GM18870 (cell line): Measurements from ENCODE around the gene MCM3.

Experiments used
- ATAC-seq: cut with Tn5 transposase; IDR thresholded peaks from one replicate; pipeline ENCODE4 v1.9.1; 2021; ENCODE audit warnings: moderate library complexity; ENCODE audit not compliant: unreplicated experiment

The MCM3 gene

DNA sequence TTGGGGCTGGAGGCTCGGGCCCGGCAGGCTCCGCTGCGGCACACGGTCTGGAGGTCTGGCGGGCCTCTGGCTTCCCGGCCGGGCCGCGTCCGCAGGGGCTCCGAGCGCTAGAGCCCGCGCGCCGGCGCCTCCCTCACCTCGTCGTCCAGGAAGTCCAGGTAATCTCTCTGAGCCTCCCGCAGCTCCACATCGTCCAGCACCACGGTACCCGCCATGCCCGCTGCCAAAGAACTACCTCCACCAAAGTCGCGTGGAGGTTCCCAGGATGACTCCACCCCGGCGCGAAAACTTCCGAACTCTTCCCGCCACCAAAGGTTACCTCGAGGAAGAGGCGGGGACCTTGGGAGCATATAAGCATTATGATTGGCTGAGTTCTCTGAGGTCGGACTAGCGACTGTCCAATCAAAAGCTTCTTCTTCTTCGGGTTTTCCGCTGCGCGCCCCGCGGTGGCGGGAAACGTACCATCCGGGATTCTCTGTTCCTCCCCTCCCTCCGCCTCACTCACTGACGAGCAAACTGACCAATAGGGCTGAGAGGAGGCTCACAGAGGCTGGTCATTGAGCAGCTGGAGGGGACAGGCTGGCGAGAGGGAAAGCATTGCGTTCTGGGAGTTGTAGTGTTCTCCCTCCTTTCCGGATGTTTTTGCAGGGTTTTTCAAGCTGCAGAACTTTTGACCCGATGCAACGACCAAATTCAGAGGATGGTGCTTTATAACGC lies at the start of gene MCM3:
MCM3 (minus strand) TSS at position 283 of the 717 bp plus-strand sequence; CDS start at position 215, 68 bp downstream.
- peak; percentile 98 for ATAC-seq

DNA sequence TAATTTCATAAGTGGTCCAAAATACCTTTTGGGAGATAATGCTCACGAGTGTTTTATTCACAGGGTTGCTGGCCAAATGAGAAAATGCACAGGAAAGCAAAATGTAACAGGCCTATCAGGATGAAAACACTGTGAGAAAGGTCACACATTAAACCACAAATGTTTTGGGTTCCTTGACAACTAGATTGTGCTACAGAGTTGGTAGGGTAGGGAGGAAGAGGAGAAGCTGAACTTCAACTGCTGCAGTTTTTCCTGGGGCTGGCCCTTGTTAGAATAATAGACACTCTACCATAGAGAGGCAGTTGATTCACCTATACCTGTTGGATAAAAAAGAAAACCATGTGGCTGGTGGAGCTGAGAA lies 49.3 kb upstream of the MCM3 start:
- ATAC-seq = no peak

DNA sequence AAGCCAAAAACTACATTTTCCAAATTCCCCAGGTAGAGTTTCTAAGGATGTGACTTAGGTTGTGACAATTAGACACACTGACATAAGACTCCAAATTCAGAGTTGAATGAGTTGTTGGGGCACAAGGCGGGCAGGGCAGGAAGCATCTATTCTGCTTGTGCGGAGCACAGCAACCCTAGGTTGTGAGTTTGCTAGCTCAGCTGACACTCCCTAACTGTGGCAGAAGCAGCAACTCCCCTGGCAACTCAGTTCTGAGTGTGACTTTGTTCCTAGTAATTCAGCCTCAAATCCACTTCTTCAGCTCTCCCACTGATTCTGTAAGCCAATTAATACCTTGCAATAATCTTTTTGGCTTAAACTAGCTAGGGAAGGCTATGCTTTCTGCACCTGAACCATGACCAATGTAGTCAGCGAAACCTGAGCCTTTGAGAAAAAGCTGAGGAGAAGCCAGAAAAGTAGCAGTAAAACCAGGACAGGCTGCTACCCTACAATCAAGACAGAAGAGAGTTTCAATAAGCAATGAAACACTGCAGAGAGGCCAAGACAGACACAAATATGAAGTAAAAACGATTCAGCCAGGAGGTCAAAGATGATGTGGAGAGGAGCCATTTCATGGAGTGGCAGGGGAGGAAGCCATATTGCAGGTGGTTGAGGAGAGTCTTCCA lies 47.4 kb upstream of the MCM3 start:
- ATAC-seq = no peak

DNA sequence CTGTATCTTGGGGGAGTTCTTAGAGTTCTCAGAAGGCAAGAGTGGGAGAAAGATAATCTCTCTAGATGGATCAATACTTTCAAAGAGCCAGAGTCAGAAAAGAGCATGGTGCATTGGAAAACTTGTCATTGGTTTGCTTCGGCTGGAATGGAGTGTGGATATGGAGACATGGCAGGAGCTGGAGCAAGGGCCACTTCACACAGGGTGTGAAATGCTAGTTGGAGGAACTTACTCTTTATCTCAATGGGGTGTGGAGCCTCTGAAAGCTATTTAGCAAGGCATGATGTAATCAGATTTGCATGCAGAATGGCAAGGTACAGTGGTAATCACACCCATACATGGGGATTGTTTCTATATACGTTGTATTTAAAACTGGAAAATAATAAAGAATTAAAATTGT lies 45.9 kb upstream of the MCM3 start:
- no peak for ATAC-seq

DNA sequence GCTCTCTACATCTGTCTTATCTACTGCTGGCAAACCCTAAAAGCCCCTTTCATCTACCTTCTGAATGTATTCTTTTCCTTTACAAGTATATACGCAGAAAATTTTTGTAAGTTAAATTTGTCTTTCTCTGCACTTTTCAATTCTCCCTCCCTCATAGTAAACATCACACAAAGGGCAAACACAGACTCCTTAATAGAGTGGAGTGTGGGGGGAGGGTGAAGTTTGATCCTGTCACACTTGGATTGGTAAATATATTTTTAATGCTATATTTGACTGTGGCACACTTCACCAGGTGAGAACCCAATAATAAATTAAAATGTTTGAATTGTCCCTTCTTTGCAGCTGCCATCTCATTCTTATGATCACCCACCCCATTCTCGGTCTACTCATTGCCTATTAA lies 44.2 kb upstream of the MCM3 start:
- no peak for ATAC-seq

DNA sequence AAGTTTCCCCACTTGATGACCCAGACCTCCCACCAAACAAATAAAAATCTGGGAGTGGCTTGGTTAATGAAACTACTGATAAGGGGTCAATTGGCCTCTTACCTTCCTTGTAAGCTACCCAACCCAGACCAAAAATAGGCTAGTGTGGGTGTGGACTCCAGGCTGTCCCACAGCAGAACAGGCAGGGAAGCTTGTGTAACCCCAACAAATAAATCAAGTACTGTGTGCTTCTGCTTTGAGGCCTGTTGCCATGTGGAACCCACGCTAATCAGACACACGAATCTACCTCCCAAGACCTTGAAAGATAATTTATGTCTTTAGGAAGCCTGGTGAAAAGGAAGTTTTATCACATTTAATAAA lies 43.7 kb upstream of the MCM3 start:
- ATAC-seq = no peak

DNA sequence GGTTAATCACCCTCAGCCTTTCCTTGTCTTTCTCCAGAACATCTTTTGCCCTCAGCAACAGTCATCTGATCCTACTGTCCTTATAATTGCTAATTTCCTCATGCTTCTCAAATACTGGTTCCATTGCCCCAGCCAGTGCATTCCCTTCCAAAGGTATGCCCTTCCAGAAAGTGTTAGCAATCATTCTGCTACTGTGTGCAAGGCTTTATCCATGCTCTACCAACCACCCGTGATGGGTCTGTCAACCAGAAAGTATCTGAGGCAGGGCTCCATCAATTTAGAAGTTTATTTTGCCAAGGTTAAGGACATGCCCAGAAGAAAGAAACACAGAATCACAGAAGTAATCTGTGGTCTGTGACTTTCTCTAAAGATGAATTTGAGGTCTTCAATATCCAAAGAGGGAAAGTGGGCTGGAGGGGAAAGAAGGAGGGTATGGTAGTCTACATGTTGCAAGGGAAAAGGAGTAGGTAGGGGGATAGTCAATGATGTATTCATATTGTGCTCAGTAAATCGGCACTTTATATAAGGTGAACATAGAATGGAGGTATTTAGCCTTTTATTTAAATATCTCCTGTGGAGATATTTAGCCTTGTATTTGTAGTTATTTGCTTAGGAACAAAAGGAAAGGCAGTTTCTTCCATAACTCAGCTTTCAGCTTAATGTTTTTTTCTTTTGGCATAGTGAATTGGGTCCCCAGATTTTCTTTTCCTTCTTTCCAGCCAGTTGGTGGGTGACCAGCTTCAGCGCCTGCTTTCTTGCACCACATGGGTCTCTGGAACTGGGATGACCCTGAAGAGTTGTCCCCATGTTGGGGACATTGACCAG lies 42.2 kb upstream of the MCM3 start:
- ATAC-seq = no peak

DNA sequence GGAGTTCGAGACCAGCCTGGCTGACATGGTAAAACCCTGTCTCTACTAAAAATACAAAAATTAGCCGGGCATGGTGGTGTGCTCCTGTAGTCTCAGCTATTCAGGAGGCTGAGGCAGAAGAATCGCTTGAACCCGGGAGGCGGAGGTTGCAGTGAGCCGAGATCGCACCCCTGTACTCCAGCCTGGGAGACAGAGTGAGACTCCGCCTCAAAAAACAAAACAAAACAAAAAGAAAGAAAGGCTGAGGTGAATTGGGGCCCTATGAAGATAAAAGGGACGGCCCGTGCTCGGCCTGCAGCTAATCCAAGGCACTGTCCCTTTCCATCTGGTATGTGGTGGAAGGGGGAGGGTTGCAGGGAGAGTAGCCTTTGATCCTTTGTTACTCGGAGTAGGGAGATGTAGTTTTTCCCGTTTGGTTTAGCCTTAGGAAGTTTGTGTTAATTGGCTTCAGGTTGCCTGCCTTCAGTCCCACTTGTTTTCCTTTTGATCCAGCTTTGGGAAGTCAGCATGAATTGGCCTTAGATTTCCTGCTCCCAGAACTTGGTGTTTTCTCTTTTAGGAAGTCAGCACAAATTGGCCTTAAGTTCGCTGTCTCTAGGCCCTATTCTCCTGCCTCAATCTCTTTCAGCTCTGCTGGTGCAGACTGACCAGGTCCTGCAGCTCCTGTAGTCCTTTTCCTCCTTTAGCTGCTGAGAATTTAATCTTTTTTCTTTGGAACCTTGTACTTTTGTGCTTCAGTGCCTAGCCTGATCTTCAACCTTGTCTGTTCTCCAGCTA lies 41.3 kb upstream of the MCM3 start:
- ATAC-seq = no peak

DNA sequence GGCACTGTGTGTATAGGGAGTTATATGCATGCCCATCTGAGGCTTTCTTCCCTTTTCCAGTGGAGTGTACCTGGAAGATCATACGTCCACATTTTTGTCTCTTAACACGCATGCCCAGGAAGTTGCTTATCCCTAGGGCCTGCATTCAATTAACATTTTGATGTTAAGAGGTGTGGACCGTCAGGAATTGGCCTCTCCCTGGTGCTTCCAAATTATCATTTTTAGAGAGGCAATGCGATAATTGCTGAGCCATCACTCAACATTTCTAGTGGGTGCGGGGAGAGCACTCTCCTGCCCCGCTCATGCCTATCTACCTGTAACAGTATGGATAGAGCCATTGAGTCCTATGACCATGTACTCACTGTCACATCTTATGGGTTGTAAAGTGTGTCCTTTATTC lies 39.6 kb upstream of the MCM3 start:
- no peak for ATAC-seq

DNA sequence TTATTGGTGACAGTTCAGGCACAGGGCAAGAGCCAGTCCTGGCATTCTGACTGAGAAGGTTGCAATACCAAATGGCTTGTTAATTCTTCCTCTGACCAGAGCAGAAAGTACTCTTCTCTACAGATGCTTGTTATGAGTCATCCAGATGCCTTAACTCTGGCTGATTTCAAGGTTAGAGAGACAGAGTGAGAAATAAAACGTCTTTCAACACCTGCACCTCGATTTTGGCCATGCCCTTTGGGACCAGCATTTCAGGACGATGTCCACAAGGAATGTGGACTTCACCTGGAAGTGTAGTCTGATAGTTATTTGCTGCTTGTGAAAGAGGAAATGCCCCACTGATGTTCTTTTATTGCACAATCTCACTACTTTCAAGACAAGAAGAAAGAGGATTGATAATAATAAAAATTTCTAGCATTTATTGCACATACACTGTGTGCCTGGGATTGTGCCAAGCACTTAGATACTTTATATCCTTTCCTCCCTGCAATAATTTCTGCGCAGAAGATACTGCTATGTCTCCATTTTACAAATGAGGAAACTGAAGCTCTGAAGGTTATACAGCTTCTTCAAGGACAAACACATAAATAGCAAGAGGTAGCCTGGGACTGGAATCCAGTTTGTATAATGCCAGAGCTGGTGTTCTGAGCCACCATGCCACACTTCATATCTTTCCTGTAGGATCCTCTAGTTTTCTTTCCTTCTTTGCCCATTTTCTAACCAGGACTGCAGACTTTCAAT lies 33.5 kb upstream of the MCM3 start:
- ATAC-seq = peak; percentile 99

DNA sequence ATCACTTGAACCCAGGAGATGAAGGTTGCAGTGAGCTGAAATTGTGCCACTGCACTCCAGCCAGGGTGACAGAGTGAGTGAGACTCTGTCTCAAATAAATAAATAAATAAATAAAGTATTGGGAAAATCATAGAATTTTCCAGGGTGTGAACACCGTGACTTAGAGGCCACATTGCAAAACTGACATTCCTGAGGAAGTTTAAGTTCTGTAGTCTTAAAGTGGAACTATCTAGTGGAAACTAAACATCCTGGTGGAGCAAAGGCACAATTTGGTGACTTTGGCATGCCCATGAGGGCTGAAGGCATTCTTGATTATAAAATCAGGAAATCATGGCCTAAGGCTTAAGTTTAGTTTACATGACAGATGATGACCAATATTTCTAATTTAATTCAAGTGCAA lies 32.7 kb upstream of the MCM3 start:
- no peak for ATAC-seq

DNA sequence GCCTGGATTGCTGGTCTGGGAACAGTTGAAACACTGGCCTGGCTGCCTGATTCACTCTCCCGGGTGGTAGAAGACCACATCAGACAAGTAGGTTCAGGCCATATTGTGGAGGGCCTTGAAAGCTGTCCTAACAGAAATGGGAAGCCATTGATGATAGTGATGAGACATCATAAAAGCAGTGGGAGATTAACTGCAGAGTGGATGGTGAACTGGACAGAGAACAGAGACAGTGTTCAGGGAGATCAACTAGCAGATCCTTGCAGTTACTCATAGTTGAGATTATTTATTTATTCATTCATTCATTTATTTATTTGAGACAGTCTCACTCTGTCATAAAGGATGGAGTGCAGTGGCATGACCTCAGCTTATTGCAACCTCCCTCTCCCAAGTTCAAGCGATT lies 30.2 kb upstream of the MCM3 start:
- no peak for ATAC-seq

DNA sequence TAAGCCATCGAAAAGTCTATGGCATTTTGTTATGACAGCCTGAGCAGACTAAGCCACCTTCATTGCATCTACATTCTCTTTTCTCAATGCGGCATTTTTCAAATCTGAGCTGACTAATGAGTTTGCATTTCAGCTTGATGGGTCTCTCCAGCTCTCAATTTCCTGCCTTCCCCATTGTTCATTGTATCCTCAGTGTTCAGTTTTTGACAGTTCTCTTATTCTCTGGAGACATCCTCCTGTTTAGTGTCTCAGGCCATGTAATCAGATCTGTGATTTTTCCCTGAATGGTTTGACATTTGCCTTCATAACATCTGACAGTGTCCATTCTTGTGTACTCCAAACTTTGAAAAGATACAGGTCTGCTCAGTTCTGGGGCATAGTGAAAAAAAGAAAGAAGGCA lies 27.9 kb upstream of the MCM3 start:
- no peak for ATAC-seq

DNA sequence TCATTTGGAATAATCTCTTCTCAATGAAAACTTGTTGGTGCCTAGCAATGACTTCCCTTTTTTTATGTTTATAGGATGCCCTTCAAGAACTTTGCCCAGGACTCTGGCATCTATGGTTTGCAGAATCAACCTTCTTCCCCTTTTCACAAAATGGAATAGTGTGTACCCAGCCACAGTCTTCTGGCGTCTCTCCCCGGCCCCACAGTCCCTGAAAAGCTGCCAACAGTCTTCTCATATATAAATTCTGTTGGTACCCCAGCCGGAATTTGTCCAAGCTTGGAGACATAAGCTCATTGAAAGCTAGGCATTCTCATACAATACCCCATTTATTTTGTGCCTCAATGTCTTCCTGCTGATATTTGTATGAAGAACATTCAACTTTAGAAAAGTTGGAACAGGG lies 26.4 kb upstream of the MCM3 start:
- ATAC-seq = no peak

DNA sequence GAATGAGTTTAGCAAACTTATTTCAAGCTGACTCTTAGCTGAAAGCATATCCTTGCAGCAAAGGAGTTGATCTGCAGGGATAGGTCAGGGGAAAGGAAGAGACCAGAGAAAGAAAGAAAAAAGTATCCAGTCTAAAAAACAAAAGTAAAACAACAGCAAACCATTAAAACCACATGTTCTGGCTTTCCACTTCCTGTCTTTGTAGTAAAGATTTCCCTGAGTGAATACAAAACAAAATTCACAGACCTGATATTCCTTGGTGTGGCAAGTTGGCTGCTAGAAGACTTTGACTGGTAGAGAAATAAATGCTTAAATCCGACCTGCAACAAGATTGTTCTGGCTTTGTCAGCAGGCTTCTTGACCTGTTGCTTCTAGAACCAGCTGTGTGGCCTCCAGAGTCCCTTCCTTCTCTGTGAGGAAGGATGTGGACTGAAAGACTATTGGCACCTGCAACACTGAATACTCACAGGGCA lies 23.4 kb upstream of the MCM3 start:
- ATAC-seq = no peak

DNA sequence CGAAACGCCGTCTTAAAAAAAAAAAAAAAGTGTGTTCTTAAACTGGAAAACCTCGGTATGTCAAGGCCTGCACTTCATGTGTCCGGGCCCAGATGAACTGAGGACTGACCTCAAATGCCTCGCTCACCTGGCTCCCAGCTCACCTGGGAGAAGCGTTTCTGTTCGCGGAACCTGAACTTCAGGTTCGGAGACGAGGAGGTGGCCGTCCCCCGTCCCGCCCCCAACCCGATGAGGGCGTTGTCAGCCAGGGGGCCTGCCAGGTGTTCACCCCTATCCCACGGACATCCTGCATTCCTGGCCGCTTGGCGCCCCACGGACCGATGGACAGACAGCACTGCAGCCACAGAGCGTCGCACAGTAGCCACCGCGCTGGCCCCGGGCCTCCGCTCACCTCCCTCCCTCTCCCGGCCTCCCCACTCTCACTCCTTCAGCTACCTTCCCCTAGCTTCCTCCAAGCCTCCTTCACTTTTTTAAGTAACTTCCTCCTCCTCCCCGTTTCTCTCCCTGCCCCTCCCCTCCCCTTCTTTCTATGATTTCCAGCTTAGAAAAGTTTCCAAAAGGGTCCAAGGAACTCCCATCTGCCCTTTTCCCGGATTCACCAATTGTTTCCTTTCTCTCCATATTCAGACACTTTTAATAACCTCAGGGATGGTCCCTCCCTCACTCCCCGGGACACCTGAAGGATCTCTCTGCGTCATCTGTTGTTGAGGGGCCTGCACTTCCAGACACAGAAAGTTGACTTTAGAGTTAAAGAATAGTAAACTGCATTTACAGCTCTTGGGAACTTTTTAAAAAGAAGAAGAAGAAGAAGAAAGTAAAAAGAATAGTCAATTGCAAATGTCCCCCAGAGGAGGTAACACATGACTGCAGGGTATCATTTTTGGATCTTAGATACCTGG lies 22.7 kb upstream of the MCM3 start:
- no peak for ATAC-seq

DNA sequence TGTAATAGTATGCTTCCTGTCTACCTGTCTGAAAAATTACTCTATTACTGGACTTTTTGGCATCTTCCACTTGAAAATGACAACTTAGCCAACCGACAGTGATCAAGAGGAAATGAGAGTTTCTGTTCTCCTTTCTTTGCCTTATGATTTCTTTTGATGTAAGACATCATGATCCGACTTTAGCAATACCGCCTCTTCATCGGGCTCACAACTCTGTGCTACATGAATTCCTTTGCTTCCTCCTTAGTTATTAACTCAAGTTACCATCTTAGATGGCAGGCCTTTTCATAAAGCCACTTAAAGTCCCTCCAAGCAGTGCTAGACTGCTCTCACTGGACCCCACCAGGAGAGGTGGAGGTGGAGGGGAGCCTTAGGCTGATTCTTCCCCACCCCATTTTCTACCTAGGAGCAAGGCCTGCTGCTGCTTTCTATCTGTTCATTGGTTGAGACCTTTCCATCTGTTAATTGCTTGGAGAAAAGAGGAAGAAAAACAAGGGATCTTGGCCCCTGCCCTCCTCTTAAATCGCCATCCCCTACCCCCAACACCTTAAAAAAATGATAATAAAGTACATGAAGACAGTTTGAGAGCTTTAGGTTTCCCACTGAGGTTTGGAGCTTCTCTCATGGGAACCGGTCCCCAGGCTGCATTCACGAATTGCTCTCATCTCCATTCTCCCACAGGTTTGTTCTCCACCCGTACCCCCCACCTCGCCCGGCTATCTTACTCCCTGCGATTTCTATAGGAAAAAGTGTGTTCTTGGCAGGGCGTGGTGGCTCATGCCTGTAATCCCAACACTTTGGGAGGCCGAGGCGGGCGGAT lies 21.6 kb upstream of the MCM3 start:
- peak; percentile 73 for ATAC-seq

DNA sequence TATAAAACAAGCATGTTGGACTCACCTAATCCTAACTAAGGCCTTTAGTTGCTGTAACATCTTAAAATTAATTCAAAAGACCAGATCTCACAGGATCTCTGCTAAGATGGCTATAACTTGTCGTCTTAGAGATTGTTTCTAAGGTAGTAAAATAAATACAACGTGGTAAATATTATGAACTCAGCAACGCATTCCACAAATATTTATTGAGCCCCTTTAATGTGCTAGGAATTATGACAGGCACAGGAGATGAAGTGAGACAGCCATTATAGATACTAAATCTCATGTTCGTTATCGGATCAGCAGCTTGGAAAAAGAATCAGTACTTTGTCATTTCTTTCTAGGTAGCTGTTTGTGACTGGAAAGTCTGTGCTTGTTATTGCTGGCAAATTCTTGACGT lies 20.9 kb upstream of the MCM3 start:
- peak; percentile 1 for ATAC-seq

DNA sequence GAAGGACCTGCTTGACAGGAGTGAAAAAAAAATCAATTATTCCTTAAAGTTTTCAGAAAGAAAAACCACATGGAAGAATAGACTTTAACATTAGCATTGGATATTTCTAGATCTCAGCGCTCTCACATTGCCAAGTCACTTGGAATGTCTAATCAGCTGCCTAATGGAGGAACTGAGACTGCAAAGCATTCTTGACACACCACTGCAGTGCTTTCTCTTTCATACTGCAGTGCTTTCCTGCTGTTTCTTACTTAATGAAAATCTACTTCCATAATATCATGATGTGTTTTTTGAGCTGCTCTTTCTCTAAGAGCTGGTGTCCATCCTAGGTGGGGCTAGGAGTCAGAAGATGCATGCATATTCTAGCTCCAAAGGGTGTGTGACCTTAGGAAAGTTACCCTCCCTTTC lies 20.4 kb upstream of the MCM3 start:
- no peak for ATAC-seq
